ENCODE results near the gene B2M.
"Not testable (repeated sequence)": the region's sequence is repeated elsewhere in the genome, so short reads cannot be mapped to it uniquely, and the experiment has no call there.

Gene B2M

DNA sequence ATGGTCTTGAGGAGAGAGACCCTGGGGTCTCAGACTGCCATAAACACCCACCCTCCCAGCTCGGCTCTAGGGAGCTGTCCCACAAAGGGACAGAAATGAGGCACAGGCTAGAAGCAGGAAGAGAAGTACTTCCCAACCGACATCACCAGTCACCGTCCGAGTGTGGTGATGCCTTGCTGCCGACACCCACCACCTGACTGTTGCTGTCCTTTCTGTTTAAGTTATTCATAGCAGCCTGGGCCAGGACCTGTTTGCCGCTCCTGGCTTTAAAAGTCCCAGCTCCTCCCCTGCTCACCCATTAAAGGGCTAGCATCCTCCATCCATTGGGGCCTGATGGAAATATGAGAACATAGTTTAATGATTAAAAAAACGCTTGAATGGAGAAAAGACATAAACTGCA is 34.6 kb upstream of the B2M start:
- H3K4me3 ChIP-seq (ENCODE audit: low read depth, low read length), result no peak overlapping the region
- DNase-seq (ENCODE audit: low read depth), result no peak
- TF ChIP-seq, protein P1, sequence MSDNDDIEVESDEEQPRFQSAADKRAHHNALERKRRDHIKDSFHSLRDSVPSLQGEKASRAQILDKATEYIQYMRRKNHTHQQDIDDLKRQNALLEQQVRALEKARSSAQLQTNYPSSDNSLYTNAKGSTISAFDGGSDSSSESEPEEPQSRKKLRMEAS (IDR thresholded peaks at IDR 0.05; ENCODE audit: low read depth, low read length), result no peak
- TF ChIP-seq MYC (IDR thresholded peaks at IDR 0.05; ENCODE audit: low read depth, low read length), result no peak
- TF ChIP-seq CTCF (IDR thresholded peaks at IDR 0.05; ENCODE audit: low read depth, low read length), result no peak
- no peak for TF ChIP-seq POLR2A (IDR thresholded peaks at IDR 0.05; ENCODE audit: extremely low read depth, insufficient read length)

DNA sequence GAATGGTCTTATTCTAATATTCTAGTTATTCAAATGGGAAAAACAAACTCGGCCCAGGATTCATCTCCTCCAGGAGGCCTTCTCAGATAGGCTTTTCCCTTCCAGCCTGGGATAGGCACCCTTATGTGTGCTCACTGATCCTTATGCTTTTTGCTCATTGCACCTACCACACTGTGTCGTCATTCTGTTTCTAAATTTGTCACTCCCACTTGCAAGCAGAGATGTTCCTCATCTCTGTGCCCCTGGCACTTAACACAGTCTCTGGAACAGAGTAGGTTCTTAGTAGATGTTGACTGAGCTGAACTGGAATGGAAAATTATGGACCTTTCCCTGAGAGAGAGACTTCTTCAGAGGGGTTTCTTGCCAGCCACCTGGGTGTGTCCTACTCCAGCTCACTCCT is 29.1 kb upstream of the B2M start:
- TF ChIP-seq CTCF (IDR thresholded peaks at IDR 0.05; ENCODE audit: low read depth, low read length) (no peak), POLR2A (IDR thresholded peaks at IDR 0.05; ENCODE audit: extremely low read depth, insufficient read length) (no peak), MYC (IDR thresholded peaks at IDR 0.05; ENCODE audit: low read depth, low read length) (no peak)
- TF ChIP-seq, protein P1 (IDR thresholded peaks at IDR 0.05; ENCODE audit: low read depth, low read length), result no peak
- DNase-seq (ENCODE audit: low read depth), result peak; percentile 57
- no peak overlapping the region for H3K4me3 ChIP-seq (ENCODE audit: low read depth, low read length)

DNA sequence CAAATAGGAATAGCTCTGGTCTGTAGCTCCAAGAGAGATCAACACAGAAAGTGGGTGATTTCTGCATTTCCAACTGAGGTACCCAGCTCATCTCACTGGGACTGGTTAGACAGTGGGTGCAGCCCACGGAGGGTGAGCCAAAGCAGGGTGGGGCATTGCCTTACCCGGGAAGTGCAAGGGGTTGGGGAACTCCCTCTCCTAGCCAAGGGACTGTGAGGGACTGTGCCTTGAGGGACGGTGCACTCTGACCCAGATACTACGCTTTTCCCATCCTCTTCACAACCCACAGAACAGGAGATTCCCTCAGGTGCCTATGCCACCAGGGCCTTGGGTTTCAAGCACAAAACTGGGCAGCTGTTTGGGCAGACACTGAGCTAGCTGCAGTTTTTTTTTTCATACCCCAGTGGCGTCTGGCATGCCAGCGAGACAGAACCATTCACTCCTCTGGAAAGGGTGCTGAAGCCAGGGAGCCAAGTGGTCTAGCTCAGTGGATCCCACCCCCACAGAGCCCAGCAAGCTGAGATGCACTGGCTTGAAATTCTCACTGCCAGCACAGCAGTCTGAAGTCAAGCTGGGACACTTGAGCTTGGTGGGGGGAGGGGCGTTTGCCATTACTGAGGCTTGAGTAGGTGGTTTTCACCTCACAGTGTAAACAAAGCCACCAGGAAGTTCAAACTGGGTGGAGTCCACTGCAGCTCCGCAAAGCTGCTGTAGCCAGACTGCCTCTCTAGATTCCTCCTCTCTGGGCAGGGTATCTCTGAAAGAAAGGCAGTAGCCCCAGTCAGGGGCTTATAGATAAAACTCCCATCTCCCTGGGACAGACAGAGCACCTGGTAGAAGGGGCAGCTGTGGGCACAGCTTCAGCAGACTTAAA is 28.3 kb upstream of the B2M start:
- peak; percentile 68 for DNase-seq (ENCODE audit: low read depth)
- H3K4me3 ChIP-seq (ENCODE audit: low read depth, low read length), result not testable (repeated sequence)

GRCh38 chr15:44689318-44689717 is 22.0 kb upstream of the B2M start:
- H3K4me3 ChIP-seq (ENCODE audit: low read depth, low read length), result not testable (repeated sequence)

GRCh38 chr15:44690245-44690644 is 21.1 kb upstream of the B2M start:
- DNase-seq (ENCODE audit: low read depth), result peak; percentile 16
- not testable (repeated sequence) for H3K4me3 ChIP-seq (ENCODE audit: low read depth, low read length)

More at GRCh38 chr15:44689318-44689717, 22.0 kb upstream of the B2M start:
- DNase-seq (ENCODE audit: low read depth), result not testable (repeated sequence)

GRCh38 chr15:44692659-44693058 is 18.7 kb upstream of the B2M start:
- H3K4me3 ChIP-seq (ENCODE audit: low read depth, low read length), result no peak overlapping the region
- DNase-seq (ENCODE audit: low read depth), result no peak
- TF ChIP-seq CTCF (IDR thresholded peaks at IDR 0.05; ENCODE audit: low read depth, low read length) (no peak), POLR2A (IDR thresholded peaks at IDR 0.05; ENCODE audit: extremely low read depth, insufficient read length) (no peak), MYC (IDR thresholded peaks at IDR 0.05; ENCODE audit: low read depth, low read length) (no peak)
- TF ChIP-seq, protein P1 (IDR thresholded peaks at IDR 0.05; ENCODE audit: low read depth, low read length), result no peak

DNA sequence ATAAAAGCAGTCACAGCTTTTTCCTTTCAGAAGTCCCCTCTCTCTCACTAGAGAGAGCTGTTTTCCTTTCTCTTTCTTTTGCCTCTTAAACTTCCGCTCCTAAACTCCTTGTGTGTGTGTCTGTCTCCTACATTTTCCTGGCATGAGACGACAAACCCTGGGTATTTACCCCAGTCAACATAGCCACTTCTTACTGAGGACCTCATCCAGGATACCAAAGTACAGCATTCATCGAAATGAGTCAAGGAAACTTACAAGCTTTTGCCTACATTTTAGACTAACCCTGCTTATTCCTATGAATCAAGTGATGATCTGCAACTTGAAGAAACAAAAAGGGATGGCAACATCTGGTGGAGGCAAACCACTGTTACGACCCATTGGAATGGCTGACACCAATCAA is 16.9 kb upstream of the B2M start:
- no peak for DNase-seq (ENCODE audit: low read depth)
- H3K4me3 ChIP-seq (ENCODE audit: low read depth, low read length), result no peak overlapping the region
- TF ChIP-seq, protein P1 (IDR thresholded peaks at IDR 0.05; ENCODE audit: low read depth, low read length), result no peak
- no peak for TF ChIP-seq CTCF (IDR thresholded peaks at IDR 0.05; ENCODE audit: low read depth, low read length)
- TF ChIP-seq POLR2A (IDR thresholded peaks at IDR 0.05; ENCODE audit: extremely low read depth, insufficient read length), result no peak
- no peak for TF ChIP-seq MYC (IDR thresholded peaks at IDR 0.05; ENCODE audit: low read depth, low read length)

All from NB4 (cell line).